Activated CD4-positive, alpha-beta T cell treated with anti-CD3 and anti-CD28 coated beads, Interleukin-2, Interleukin-6, amounts not matched to agents 100 ng/mL and 50 ng/mL, durations not matched to agents 16 hours and 8 hours (primary cell): Measurements from ENCODE around the gene ADM2.
"Not testable (repeated sequence)": the region's sequence is repeated elsewhere in the genome, so short reads cannot be mapped to it uniquely, and the experiment has no call there.

Experiments
- DNase-seq: peaks from one replicate; pipeline ENCODE4 v3.0.0-alpha.2; 2020

The ADM2 gene

GRCh38 chr22:50506611-50507420 lies 25.5 kb downstream of the ADM2 start:
- DNase-seq, result no peak

DNA sequence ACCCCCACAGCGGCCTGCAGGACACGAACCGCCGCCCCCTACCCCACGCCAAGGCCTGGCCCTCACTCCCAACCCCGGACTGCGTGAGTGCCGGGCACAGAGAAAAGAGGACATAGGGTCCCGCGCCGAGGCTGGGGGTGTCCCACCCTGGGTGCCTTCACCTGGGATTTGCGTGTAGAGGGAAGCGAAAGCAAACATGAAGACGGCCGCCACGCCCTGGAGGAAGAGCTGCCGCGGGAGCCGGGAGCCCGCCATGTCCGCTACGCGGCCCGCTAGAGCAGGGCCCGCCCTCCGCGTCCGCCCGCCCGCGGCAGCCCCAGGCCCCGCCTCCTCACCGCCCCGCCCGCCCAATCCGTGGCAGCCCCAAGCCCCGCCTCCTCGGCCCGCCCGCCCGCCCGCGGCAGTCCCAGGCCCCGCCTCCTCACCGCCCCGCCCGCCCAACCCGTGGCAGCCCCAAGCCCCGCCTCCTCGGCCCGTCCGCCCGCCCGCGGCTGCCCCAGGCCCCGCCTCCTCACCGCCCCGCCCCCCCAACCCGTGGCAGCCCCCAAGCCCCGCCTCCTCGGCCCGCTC lies 26.2 kb downstream of the ADM2 start, which contains the start of gene LMF2:
Gene LMF2, minus strand, starts transcription at position 282 of the 570 bp plus-strand sequence. Its CDS starts 27 bp downstream, at position 255.
- peak; percentile 95 for DNase-seq

DNA sequence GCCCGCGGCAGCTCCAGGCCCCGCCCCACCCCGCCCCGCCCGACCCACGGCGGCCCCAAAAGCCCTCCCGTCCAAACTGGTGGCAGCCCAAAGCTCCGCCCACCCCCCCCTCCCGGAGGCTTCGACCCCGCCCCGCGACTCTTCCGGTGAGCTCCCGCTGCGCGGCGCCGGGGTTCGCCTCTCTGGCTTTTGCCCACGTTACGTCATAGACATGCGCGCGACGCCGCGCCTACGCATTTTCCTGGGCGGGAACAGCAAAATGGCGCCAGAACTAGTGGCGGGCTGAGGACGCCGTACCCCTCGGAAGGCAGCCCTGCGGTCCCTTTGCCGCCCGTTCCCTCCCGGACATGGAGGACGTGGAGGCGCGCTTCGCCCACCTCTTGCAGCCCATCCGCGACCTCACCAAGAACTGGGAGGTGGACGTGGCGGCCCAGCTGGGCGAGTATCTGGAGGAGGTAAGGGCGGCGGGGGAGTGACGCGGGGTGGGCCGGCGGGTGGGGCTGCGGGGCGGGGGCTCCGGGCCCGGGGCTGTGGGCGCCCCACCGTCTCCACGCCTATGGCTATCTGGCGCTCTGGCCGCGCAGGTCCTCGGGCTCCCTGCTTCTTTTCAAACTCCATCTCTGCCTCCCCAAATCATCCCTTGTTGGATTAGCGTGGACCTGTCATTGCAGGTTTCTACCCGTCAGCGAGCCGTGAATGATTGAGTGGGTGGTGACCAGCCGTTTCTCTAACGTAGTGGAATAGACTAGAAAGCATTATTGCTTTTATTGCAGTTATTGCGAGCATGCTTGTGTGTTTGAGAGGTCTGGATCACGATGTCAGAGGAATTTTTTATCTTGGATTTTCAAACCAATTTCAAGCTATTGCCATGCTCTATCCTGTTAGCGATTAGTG lies 26.9 kb downstream of the ADM2 start, which contains the start of gene NCAPH2:
Gene NCAPH2, plus strand, starts transcription at position 234 of the 894 bp plus-strand sequence. Its CDS starts 114 bp downstream, at position 348.
- peak; percentile 98 for DNase-seq

DNA sequence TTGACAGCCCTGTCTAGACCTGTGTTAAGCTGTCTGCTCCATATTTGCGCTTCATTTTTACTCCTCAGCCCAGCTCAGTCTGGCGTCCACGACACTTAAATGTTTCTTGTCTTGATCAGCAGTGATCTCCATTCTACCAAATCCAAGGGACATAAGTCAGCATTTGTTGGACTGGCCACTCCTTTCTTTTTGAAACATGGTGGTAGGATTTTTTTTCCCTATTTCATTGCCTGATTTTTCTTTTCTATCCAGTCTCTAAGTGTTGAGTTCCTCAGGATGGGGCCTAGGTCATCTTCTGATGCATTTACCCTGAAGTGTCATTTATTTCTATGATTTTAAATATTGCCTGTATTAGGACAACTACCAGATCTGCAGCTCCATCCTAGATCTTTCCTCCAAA lies 27.6 kb downstream of the ADM2 start:
- DNase-seq, result no peak

DNA sequence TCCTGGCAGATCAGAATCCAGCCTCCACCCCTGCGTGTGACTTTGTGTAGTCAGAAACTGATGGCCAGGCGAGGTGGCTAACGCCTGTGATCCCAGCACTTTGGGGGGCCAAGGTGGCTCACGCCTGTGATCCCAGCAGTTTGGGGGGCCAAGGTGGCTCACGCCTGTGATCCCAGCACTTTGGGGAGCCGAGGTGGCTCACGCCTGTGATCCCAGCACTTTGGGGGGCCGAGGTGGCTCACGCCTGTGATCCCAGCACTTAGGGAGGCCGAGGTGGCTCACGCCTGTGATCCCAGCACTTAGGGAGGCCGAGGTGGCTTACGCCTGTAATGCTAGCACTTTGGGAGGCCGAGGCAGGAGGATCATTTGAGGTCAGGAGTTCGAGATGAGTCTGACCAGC lies 31.8 kb downstream of the ADM2 start:
- no peak for DNase-seq

DNA sequence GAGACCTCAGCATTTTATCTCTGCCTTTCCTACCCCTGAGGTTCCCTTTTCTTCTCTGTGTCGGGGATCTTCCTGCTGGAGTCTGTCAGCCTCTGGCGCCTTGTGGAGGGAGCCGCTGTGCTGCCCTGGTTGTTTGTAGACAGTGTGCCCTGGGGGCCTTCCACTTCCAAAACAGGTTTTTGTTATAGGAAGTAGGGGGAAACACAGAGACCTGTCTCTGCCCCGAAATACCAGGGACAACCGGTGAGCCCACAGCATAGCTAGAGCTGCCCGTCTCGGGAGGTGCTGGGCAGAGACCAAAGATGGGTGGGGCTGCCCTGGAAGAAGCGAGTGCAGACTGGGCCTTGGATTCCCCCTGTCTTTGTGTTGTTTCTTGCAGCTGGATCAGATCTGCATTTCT lies 34.7 kb downstream of the ADM2 start:
- no peak for DNase-seq

GRCh38 chr22:50516891-50517290 lies 35.5 kb downstream of the ADM2 start:
- no peak for DNase-seq

DNA sequence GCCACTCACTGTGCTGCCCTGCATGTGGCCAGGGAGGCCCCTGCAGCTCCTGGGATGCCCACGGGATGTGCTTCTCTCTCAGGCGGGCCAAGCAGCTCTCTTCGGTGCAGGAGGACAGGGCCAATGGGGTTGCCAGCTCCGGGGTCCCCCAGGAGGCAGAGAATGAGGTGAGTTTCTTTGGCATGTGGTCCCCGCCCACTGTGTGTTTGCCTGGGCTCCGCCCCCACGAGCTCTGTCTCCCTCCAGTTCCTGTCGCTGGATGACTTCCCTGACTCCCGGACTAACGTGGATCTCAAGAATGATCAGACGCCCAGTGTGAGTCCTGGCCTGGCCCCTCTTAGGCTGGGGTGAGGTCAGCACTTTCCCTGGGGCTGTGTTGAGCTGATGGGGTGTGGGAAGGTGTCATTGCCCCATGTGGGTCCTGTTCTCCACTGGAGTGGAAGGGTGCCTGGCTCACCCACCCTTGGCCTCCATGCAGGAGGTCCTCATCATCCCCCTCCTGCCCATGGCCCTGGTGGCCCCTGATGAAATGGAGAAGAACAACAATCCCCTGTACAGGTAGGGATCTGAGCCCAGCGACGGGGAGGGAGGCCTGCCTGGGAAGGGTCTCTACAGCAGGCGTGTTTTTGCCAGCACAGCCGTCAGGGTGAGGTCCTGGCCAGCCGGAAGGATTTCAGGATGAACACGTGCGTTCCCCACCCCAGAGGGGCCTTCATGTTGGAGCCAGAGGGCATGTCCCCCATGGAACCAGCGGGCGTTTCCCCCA lies 36.3 kb downstream of the ADM2 start:
- DNase-seq, result no peak

DNA sequence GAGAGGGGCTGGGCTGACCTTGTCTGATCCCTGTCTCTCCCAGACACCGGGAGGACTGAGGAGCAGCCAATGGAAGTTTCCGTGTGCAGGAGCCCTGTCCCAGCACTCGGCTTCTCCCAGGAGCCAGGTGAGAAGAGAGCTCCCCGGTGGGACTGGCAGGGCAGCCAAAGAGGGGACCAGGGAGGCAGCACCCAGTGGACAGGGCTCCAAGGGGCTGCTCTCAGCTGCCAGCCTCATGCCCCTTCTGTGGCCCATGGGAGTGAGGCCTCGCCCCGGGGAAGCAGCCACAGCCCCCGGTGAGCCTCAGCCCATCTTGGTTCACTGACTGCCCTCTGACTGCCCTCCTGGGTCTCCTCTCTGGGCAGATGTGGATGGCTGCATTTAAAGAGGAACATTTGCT lies 37.3 kb downstream of the ADM2 start:
- DNase-seq, result no peak

DNA sequence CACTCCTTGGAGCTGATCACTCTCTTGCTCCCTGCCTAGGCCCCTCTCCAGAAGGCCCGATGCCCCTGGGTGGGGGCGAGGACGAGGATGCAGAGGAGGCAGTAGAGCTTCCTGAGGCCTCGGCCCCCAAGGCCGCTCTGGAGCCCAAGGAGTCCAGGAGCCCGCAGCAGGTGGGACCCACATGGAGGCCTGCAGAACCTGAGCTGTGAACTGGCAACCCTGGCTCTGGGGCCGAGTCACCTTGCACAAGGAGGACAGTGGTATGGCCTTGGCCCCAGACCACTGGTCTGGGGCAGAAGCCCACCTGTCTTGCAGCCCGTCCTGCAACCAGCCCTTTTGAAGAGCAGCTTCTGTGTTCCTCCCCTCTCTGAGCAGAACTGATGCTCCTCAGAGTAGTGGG lies 37.8 kb downstream of the ADM2 start:
- DNase-seq, result no peak

GRCh38 chr22:50520184-50520583 lies 38.8 kb downstream of the ADM2 start:
- DNase-seq, result not testable (repeated sequence)

GRCh38 chr22:50520826-50521453 lies 39.6 kb downstream of the ADM2 start:
- DNase-seq, result no peak

GRCh38 chr22:50521710-50522109 lies 40.4 kb downstream of the ADM2 start:
- DNase-seq, result no peak

DNA sequence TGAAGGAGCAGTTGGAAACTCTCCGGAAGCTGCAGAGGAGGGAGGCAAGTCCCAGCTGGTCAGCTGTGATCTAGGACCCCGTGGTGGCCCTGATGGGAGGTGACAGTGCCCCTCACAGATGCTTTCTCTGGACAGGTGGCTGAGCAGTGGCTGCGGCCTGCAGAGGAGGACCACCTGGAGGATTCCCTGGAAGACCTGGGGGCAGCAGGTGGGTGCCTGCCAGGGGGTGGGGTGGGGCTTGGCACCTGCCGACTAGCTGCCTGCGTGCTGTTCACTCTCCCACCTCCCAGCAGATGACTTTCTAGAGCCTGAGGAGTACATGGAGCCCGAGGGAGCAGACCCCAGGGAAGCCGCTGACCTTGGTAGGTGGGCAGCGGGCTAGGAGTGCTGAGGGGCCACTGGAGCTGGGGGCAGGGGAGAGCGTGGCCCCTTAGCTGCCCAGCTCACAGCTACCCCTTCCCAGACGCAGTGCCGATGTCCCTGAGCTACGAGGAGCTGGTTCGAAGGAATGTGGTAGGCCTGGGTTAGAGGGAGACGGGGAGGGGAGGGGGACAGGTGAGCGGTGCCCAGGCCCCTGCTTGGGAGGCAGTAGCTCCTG lies 41.0 kb downstream of the ADM2 start:
- no peak for DNase-seq

DNA sequence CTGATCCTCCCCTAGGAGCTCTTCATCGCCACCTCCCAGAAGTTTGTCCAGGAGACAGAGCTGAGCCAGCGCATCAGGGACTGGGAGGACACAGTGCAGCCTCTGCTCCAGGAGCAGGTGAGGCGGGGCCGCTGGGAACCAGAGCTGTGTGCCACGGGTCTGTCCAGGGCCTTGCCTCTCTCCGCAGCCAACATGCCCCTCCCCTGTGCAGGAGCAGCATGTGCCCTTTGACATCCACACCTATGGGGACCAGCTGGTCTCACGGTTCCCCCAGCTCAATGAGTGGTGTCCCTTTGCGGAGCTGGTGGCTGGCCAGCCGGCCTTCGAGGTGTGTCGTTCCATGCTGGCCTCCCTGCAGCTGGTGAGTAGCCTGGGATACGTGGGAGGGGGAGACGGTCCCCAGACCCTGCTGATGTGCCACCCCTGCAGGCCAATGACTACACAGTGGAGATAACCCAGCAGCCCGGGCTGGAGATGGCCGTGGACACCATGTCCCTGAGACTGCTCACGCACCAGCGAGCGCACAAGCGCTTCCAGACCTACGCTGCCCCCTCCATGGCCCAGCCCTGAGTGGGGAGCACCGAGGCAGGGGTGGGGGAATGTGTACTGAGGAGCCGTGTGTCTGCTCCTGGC lies 41.6 kb downstream of the ADM2 start:
- no peak for DNase-seq

- DNase-seq, result no peak
Measured at GRCh38 chr22:50523458-50523805, 42.1 kb downstream of the ADM2 start.

DNA sequence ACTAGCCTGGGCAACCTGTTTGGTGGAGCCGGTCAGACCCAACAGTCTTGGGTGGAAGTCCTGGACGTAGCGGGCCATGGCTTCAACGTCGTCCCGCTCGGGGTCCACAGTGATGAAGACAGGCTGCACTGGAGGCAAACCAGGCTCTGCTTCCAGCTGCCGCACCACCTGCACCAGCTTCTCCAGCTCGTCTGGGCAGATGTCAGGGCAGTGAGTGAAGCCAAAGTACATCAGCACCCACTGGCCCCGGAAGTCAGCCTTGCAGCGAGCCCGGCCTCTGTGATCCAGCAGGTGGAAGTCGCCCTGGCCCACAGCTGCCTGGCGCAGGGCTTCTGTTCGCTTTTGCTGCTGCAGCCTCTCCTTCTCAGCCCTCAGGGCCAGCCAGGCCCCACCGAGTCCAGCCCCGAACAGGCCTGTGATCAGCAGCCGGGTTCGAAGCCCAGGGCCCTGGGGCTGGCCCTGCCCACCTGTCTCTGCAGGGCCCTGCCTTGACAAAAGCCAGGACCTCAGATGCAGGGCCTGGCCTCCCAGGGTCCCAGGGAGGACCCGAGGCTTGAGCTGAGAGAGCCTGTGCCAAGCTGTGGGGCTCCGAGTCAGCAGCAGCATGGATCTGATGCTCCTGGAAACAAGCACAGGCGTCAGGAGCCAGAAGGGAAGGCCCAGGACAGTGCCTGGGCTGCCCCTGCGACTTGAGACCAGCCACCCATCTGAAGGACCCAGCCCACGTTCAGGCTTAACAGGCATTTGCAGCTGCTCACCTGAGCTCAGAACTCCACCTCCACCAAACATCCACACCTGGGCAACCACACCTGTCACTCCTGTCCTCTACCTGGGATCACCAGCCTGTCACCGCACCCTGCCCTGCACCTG lies 42.7 kb downstream of the ADM2 start:
- no peak for DNase-seq

DNA sequence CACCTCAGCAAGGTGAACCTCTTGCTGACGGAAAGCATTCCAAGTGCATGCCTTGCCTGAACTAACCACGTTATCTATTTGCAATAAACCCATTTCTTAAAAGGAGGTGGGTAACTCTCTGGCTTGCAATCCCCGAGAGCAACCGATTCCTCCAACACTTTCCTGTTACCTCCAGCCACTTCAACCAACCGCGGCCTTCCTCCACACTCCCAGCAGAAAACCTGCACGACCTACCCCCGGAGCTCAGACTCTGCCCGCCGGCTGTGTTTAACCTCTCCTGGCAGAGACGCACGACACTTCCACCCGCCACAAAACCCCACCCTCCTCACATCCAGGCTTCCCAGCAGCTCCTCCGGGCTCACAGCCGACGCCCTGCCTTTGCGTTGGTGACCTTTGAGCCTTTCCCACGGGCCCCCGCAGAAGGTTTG lies 43.3 kb downstream of the ADM2 start:
- DNase-seq, result no peak

GRCh38 chr22:50525104-50525857 lies 43.9 kb downstream of the ADM2 start, which contains the start of gene SCO2:
Gene SCO2, minus strand, starts transcription at chr22:50525598. Its CDS starts 1,187 bp downstream, at chr22:50524411.
- DNase-seq, result peak; percentile 99

GRCh38 chr22:50525858-50526107 lies 44.4 kb downstream of the ADM2 start:
- DNase-seq, result no peak
